SKM-1 (cell line): ENCODE data around the gene CGB7.
"Not testable (repeated sequence)": the region's sequence is repeated elsewhere in the genome, so short reads cannot be mapped to it uniquely, and the experiment has no call there.

ENCODE experiments used
- DNase-seq: peaks from one replicate; lab custom pipeline; 2025; ENCODE audit not compliant: unreplicated experiment; lab: John Stamatoyannopoulos, UW

The CGB7 gene

DNA sequence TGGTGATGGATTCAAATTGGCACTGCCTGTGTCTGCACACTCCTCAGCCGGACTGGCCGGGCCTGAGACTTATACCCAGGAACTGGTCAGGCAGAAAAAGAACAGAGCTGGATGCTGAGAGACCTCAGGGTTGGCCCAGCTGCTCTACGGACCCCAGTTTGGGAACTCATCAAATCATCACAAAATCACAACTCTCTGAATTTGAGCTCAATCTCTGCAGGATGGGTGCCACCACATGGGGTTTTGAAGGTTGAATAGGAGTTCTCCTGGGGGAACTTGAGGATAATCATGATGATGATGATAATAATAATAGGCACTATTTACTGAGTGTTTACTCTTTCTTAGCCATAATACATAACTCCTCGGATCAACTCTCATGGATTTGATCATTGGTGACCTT is 14.9 kb downstream of the CGB7 start:
- not testable (repeated sequence) for DNase-seq

DNA sequence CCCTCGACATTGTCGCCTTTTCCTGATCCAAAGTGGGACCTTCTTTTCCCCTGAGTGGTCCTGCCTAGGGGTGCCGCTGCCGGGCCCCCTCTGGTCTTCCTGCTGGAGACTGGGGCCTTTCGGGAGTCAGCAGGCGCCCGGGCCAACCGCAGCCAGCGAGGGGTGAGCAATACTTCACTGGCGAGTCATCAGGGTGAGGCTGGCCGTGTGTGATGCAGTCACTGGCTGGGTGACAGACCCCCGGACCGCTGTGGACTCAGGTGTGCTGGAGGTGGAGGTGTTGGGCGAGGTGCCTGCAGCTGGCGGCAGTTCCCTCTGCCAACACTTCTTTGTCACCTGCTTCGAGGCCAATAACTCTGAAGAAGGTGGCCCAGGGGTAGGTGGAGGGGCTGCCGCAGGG is 15.4 kb downstream of the CGB7 start:
- DNase-seq: no peak

DNA sequence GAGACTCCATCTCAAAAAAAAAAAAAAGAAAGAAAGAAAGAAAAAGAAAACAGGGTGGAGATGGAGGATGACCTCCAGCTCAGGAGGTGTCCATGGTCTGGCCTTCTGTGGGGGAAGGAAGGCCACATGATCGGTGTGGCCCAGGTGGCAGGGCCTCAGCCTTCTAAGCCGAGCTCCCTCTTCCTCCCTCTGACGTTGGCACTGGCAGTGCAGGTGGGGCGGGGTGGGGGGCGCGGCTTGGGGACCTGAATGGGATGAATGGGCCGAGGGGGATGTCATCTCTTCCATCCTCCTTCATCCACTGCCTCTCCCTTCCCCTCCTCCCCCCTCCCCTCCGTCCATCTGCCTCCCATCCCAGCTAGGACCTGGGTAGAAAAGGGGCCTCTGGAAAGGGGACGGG is 17.8 kb downstream of the CGB7 start:
- DNase-seq: not testable (repeated sequence)

DNA sequence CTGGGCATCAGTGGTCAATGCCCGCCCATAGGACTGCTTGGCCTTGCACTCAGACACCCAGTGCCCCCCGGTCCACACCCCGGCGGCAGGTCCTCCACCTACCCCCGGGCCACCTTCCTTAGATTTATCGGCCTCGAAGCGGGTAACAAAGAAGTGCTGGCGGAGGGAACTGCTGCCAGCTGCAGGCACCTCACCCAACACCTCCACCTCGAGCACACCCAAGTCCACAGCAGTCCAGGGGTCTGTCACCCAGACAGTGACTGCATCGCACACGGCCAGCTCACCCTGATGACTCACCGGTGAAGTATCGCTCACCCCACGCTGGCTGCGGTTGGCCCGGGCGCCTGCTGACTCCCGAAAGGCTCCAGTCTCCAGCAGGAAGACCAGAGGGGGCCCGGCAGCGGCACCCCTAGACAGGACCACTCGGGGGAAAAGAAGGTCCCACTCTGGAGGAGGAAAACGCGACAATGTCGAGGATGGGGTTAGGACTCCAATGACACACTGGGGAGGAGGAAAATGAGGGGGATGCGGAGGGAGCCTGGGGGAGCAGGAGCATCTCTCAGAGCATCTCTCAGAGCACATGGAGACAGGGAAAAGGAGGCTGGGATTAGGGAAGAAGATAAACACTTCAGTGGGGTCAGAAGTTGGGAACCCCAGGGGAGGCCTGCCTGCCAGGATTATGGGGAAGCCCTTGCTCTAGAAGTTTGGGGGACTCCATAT is 18.8 kb downstream of the CGB7 start:
- not testable (repeated sequence) for DNase-seq

DNA sequence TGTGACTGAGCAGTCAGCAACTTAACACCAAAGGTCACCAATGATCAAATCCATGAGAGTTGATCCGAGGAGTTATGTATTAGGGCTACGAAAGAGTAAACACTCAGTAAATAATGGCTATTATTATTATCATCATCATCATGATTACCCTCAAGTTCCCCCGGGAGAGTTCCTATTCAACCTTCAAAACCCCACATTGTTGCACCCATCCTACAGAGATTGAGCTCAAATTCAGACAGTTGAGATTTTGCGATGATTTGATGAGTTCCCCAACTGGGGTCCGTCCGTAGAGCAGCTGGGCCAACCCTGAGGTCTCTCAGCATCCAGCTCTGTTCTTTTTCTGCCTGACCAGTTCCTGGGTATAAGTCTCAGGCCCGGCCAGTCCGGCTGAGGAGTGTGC is 19.4 kb downstream of the CGB7 start:
- not testable (repeated sequence) for DNase-seq

DNA sequence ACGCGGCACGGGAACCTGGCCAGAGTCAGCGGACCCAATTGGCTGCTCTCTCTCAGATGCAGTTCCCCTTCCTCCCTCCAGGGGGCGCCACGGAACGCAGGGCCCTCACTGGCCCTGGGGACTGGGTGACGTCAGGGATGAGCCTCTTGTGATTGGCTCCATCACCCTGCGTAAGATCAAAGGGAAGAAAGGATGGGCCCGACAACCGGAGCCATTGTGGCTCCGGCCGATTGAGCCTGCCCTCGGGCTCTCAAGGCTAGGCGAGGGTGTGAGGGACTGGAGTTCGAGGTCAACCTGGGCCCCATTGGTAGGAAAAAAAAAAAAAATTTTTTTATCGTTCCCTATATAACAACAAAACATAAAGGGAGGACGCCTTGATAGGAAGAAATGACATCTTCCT is 20.7 kb downstream of the CGB7 start, which contains the start of gene CGB1:
CGB1 (minus strand) TSS at position 81 of the 400 bp plus-strand sequence. CDS start 184 bp downstream, outside the sequence.
- DNase-seq: not testable (repeated sequence)

DNA sequence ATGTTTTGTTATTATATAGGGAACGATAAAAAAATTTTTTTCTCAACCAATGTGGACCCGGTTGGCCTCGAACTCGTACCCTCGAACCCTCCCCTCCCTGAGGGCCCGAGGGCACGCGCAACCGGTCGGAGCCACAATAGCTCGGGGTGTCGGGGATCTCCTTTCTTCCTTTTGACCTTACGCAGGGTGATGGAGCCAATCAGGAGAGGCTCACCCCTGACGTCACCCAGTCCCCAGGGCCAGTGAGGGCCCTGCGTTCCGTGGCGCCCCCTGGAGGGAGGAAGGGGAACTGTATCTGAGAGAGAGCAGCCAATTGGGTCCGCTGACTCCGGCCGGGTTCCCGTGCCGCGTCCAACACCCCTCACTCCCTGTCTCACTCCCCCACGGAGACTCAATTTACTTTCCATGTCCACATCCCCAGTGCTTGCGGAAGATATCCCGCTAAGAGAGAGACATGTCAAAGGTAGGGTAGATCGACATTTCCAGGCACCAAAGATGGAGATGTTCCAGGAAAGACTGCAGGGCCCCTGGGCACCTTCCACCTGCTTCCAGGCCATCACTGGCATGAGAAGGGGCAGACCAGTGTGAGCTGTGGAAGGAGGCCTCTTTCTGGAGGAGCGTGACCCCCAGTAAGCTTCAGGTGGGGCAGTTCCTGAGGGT is 25.8 kb downstream of the CGB7 start, which contains the start of gene CGB2:
CGB2 (plus strand) TSS at position 249 of the 660 bp plus-strand sequence; CDS start at position 455, 206 bp downstream.
- not testable (repeated sequence) for DNase-seq

DNA sequence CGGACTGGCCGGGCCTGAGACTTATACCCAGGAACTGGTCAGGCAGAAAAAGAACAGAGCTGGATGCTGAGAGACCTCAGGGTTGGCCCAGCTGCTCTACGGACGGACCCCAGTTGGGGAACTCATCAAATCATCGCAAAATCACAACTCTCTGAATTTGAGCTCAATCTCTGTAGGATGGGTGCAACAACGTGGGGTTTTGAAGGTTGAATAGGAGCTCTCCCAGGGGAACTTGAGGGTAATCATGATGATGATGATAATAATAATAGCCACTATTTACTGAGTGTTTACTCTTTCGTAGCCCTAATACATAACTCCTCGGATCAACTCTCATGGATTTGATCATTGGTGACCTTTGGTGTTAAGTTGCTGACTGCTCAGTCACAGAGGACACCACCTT is 27.2 kb downstream of the CGB7 start:
- not testable (repeated sequence) for DNase-seq

DNA sequence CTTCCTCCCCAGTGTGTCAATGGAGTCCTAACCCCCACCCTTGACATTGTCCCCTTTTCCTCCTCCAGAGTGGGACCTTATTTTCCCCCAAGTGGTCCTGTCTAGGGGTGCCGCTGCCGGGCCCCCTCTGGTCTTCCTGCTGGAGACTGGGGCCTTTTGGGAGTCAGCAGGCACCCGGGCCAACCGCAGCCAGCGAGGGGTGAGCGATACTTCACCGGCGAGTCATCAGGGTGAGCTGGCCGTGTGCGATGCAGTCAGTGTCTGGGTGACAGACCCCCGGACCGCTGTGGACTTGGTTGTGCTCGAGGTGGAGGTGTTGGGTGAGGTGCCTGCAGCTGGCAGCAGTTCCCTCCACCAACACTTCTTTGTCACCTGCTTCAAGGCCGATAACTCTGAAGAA is 27.8 kb downstream of the CGB7 start:
- not testable (repeated sequence) for DNase-seq

DNA sequence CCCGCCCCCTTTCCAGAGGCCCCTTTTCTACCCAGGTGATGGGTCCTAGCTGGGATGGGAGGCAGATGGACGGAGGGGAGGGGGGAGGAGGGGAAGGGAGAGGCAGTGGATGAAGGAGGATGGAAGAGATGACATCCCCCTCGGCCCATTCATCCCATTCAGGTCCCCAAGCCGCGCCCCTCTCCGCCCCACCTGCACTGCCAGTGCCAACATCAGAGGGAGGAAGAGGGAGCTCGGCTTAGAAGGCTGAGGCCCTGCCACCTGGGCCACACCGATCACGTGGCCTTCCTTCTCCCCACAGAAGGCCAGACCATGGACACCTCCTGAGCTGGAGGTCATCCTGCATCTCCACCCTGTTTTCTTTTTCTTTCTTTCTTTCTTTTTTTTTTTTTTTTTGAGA is 28.9 kb downstream of the CGB7 start:
- DNase-seq: not testable (repeated sequence)

DNA sequence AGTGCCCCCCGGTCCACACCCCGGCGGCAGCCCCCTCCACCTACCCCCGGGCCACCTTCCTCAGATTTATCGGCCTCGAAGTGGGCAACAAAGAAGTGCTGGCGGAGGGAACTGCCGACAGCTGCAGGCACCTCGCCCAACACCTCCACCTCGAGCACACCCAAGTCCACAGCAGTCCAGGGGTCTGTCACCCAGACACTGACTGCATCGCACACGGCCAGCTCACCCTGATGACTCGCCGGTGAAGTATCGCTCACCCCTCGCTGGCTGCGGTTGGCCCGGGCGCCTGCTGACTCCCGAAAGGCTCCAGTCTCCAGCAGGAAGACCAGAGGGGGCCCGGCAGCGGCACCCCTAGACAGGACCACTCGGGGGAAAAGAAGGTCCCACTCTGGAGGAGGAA is 31.9 kb downstream of the CGB7 start:
- not testable (repeated sequence) for DNase-seq

DNA sequence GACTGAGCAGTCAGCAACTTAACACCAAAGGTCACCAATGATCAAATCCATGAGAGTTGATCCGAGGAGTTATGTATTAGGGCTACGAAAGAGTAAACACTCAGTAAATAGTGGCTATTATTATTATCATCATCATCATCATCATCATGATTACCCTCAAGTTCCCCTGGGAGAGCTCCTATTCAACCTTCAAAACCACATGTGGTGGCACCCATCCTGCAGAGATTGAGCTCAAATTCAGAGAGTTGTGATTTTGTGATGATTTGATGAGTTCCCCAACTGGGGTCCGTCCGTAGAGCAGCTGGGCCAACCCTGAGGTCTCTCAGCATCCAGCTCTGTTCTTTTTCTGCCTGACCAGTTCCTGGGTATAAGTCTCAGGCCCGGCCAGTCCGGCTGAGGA is 32.5 kb downstream of the CGB7 start:
- DNase-seq: not testable (repeated sequence)

DNA sequence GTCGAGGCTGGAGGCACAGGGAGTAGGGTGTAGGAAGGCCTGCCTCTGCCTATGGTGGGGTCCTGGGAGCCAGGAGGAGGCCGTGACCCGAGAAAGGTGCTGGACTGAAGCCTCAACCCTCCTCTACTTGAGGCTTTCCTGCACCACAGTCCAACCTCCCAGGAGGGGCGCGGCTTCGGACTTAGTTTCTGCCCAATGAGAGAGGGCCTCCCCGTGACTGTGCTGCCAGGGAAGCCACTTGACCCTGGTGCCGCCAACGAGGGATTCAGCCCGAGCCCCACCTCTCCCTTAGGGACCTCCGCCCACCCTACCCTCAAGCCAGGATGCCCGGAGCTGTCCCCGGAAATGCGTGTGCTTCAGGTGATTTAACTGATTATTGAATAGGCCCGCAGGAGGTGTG is 33.3 kb downstream of the CGB7 start, which contains the start of gene CGB3:
CGB3 (minus strand) TSS at position 101 of the 400 bp plus-strand sequence. CDS start 362 bp downstream, outside the sequence.
- not testable (repeated sequence) for DNase-seq

DNA sequence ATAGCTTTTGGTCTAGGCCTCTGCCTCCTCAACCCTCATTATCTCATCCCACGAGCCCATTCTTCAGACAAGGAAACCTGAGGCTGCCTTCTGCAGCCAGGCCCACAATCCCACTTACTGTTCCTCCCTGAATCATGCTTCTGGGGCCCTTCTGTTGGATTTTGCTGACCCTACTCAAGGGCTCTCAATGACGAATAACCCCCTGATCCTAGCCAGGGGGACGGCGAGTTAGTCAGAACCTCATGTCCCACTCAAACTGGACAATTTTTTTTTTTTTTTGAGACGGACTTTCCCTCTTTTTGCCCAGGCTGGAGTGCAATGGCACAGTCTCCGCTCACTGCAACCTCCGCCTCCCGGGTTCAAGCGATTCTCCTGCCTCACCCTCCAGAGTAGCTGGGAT is 35.4 kb downstream of the CGB7 start:
- no peak for DNase-seq

DNA sequence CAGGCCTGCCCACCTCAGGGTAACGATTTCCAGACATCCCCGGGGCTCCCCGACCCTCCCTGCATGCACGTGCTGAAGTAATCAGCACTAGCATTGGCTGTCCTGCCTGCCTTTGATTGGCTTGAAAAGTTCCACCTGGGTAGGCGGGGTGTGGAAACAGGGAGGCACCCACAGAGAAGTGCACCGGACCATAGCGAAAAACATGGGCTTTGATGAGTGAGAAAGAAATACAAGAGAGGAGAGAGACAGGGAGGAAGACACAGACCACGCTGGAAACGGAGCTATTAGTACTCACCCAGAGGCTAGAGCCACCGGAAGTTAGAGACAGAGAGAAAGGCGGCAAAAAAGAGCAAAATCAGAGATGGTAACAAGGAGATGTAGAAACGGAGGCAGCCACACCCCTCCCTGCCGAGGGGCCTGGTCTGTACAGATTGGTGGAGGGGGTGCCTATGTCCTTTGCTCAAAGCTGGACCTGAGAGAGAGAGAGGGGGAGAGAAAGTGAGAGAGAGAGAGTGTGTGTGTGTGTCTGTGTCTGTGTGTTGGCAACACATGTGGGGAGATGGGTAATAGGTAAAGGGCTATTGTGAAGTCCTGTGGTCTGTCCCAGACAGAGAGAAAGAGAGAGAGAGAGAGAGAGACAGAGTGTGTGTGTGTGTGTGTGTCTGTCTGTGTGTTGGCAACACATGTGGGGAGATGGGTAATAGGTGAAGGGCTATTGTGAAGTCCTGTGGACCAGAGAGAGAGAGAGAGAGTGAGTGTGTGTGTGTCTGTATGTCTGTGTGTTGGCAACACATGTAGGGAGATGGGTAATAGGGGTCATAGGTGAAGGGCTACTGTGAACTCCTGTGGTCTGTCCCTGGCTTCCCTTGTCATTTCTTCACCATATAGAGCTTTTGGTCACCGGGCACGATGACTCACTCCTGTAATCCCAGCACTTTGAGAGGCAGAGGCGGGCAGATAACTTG is 36.3 kb downstream of the CGB7 start:
- no peak for DNase-seq

DNA sequence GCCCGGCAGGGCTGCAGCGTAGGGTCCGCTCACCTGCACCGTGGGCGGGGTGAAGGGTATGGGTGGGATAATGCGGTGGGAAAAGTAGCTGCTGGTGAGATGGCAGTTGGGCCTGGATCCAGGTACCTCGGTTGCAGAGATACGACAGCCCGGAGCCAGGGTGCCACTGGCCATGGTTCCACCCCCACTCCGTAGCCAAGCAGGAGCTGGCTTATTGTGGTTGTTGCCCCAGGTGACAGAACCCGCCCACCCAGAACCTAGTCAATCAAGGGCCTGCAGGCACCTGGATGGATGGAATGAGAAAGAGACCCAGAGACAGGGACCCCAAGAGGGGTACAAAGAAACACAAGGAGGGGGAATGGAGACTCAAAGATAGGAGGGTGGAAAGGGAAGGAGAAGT is 37.2 kb downstream of the CGB7 start:
- DNase-seq: no peak

DNA sequence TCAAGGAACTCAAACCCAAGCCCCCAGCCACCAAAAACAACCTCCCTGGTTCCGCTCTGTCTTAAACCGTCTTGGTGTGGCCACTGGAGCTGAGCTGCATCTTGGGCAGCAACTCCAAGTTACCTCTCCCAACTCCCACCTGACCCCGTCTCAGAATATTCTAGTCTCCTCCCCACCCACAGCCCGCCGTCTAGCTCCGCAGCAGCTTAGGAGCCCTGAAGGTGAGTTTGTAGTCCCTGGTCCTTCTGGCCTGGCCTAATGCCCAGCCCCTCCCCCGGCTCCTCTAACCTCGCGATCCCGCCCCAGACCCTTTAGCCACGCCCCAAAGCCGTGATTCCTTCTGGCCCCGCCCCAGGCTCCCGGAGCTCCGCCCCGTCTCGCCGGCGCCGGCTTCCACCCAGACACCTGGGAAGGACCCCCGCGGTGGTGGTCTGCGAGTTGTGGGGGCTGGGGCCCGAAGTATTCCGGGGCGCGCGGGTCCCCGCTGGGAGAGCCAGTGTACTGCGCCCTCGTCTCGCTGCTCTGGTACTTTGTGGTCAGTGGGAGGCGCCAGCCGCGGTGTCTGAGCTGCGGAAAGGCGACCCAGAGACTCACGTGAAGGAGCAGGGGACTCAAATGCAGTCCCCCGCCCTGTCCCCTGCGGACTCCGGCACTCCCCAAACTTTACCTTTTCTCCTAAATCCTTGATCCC is 38.2 kb downstream of the CGB7 start:
- DNase-seq: no peak

DNA sequence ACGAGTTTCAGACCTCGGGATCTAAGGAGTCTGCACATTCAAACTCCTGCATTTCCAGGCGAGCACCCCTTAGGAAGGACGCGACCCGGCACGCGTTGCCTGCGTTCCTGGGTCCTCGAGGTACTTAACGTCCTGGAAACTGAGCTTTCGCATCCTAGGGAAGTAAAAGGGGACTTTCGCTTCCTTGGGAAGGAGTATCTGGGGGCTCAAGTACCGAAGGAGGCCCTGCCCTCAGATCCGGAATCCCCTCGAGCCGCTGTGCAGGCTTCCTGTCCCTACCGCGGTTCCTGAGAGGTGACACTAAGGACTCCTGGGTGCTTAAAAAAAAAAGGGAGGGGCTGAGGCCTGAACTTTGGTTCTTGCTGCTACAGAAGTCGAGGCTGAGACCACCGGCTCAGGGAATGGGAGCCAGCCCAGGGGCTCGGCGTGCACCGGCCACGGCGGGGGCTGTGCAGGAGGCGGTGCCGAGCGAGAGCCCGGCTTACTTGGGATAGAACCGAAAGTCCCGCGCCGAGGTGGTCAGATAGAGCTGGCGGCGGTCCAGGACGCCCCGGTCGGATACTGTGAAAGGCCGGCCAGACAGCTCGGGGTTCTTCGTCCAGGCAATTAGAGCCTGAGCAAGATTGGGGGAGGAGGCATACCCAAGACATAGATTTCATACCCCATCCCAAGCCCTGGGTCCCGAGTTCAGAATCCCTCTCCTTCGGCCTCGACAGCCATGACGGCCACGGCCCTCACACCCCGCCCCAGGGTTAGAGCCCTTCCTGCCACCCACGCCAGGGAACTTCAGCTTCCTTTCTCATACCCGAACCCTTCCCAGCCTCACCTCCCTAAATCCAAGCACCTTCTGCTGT is 38.9 kb downstream of the CGB7 start:
- not testable (repeated sequence) for DNase-seq

DNA sequence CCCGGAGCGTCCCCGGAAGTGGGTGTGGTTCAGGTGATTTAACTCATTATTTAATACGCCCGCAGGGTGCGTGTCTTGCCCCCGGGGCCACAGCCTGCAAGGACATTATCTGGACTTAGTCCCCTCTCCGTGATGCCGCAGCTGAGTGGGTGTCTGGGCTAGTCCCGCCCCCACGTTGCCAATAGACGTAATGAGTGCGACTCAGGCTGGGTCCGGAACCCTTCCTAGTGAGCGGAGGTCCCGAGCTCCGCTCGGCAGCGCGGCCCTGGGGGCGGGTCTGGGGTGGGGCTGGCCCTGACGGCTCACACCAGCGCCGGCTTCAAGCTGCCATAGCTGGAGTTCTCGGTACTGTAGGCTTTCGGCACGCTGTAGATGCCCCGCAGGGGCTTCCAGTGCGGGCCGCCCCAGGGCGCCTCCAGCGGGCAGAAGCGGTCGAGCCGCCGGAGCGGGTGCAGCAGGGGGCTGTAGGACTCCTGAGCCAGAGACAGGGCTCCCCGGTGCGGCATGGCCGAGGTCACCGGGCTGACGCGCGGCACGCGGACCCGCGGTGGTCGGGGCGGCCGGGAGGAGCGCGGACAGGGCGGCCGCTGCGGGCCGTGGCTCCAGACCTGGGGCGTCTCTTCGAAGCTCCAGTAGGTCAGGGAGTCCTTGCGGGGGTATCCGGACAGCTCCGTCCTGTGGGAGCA is 39.7 kb downstream of the CGB7 start:
- no peak for DNase-seq
